Measurements from ENCODE around the gene FAM110A.

Gene FAM110A

DNA sequence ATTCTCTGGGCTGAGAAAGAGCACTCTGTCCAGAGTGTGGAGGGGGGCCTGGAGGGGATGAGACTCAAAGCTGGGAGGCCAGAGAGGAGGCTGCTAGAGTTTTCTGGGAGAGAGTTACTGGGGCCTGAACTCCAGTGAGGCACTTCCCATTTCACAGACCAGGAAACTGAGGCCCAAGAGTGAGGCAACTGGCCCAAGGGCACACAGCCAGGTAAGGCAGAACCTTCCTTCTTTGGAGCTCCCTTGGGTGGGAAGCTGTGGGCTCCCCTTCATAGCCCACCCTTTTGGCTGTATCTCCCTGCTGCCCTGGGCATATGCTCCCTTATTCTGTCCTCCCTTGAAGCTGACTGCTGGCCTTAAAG is 48.2 kb downstream of the FAM110A start:
- TF ChIP-seq, protein P1, sequence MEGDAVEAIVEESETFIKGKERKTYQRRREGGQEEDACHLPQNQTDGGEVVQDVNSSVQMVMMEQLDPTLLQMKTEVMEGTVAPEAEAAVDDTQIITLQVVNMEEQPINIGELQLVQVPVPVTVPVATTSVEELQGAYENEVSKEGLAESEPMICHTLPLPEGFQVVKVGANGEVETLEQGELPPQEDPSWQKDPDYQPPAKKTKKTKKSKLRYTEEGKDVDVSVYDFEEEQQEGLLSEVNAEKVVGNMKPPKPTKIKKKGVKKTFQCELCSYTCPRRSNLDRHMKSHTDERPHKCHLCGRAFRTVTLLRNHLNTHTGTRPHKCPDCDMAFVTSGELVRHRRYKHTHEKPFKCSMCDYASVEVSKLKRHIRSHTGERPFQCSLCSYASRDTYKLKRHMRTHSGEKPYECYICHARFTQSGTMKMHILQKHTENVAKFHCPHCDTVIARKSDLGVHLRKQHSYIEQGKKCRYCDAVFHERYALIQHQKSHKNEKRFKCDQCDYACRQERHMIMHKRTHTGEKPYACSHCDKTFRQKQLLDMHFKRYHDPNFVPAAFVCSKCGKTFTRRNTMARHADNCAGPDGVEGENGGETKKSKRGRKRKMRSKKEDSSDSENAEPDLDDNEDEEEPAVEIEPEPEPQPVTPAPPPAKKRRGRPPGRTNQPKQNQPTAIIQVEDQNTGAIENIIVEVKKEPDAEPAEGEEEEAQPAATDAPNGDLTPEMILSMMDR (IDR thresholded peaks at IDR 0.05; ENCODE audit: low read depth, low read length, missing control alignments), result no peak
- no peak overlapping the region for H3K4me3 ChIP-seq (ENCODE audit: low read depth, low read length)
- DNase-seq (ENCODE audit: low read depth), result no peak
- in situ Hi-C loops (cut with HindIII; ENCODE audit: low sequenced_read_pairs), result no loop called here

DNA sequence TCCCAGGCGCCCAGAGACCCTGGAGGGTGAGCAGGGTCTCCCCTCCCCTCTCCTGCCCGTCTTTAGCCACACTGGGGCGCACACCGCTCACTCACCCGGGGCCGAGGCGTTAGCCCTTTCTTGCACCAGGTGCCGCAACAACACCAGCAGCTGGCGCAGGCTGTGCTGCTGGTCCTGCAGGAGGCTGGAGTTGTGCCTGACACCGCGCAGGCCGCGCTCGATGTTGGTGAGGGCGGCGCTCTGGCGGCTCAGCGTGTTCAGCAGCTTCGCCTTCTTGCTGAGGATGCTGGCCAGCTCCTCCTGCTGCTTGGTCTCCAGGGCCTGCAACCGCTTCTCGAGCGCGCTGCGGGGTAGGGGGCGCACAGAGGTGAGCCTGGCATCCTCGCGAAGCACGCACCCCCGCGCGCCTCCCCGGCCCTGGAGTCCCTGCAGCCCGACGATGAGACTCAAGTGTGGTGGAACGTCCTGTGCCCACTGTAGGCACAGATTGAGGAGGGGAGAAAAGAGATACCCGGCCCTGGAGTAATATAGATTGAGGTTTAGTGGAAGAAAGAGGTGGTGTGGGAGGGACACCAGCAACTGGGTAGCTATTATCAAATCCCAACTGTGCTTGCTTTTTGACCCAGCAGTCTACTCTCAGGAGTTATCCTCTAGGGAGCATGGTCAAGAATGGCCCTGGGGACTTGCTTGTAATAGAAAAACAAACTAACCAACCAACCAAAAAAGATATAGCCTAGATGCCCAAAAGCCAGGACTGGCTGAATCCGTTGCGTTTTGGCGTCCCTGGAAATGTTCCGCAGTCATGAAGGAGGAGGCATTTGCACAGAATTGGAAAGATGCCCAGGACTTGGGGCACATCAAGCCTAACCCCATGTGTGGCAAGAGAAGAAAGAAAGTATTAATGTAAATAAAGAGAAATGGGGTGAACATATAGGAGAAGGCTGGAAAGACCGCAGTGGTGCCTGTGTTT is 51.8 kb downstream of the FAM110A start:
- TF ChIP-seq, protein P1 (IDR thresholded peaks at IDR 0.05; ENCODE audit: low read depth, low read length, missing control alignments), result no peak
- no peak for DNase-seq (ENCODE audit: low read depth)
- in situ Hi-C loops (cut with HindIII; ENCODE audit: low sequenced_read_pairs), result loop anchor here (5.0 kb wide), 1 partner anchor 102 kb away; no protein-coding TSS in a partner anchor
- H3K4me3 ChIP-seq (ENCODE audit: low read depth, low read length), result no peak overlapping the region

DNA sequence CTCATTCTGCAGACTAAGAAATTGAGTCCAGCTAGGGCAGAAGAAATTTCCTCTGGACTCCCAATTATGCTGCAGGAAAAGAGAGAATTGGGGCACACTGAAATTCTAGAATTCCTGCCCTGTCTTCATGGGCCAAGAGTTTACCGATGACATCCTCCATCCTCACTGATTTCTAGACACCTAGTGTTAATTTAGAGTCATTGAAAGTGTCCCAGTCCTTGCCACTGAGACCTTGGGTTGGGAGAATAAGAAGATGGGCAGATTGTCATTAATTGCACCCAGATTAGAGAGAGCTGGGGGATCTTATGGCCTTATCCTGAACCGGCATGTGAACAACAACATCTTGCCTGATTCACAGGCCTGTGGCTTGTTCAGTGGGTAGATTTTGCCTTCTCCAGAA is 53.6 kb downstream of the FAM110A start:
- no peak for DNase-seq (ENCODE audit: low read depth)
- no peak overlapping the region for H3K4me3 ChIP-seq (ENCODE audit: low read depth, low read length)
- in situ Hi-C loops (cut with HindIII; ENCODE audit: low sequenced_read_pairs), result loop anchor here (5.0 kb wide), 1 partner anchor 100 kb away; no protein-coding TSS in a partner anchor
- TF ChIP-seq, protein P1 (IDR thresholded peaks at IDR 0.05; ENCODE audit: low read depth, low read length, missing control alignments), result no peak

- in situ Hi-C loops (cut with HindIII; ENCODE audit: low sequenced_read_pairs), result loop anchor here (5.0 kb wide), 1 partner anchor 99 kb away; no protein-coding TSS in a partner anchor
- no peak for DNase-seq (ENCODE audit: low read depth)
- TF ChIP-seq, protein P1 (IDR thresholded peaks at IDR 0.05; ENCODE audit: low read depth, low read length, missing control alignments), result no peak
- H3K4me3 ChIP-seq (ENCODE audit: low read depth, low read length), result no peak overlapping the region
These were observed 54.5 kb downstream of the FAM110A start for GRCh38 chr20:888057-888456.

DNA sequence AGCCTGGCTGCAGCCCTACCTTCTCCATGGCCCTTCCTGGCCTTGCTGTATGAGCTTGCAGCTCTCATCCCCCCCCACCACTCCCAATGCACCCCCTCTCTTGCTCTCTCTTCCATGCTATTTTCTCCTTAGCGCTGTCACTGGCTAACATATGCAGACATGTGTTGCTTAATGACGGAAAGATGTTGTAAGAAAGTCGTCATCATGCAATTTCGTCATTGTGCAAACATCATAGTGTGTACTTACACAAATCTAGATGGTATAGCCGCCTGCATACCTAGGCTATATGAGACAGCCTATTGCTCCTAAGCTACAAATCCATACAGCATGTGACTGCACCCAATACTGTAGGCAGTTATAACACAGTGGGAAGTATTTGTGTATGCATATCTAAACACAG is 55.6 kb downstream of the FAM110A start:
- TF ChIP-seq, protein P1 (IDR thresholded peaks at IDR 0.05; ENCODE audit: low read depth, low read length, missing control alignments), result no peak
- in situ Hi-C loops (cut with HindIII; ENCODE audit: low sequenced_read_pairs), result loop anchor here (5.0 kb wide), 1 partner anchor 98 kb away; no protein-coding TSS in a partner anchor
- no peak for DNase-seq (ENCODE audit: low read depth)
- no peak overlapping the region for H3K4me3 ChIP-seq (ENCODE audit: low read depth, low read length)

DNA sequence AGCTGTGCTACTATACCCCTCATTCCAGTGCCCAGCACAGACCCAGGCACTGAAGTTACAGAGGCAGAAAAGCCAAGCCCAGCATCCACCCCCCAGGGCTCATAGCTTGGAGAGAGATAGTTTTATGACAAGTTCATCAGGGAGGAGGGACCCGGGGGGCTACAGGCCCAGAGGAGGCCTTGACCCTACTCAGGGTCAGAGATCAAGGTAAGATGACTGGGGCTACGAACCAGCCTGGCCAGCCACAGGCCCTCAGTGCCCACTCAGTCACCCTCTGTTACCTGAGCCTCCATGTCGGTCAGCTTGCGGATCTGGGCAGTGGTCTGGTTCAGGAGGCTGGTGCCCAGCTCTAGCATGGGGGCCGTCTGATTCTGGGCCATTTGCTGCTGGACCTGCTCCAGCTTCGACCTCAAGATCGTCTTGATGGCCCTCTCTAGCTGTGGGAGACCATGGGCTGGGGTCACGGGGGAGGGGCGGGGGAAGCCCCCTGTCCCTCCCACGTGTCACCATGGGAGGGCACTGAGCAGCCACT is 56.5 kb downstream of the FAM110A start:
- no peak for DNase-seq (ENCODE audit: low read depth)
- in situ Hi-C loops (cut with HindIII; ENCODE audit: low sequenced_read_pairs), result loop anchor here (5.0 kb wide), 2 partner anchors 57 to 97 kb away; no protein-coding TSS in a partner anchor
- no peak overlapping the region for H3K4me3 ChIP-seq (ENCODE audit: low read depth, low read length)
- TF ChIP-seq, protein P1 (IDR thresholded peaks at IDR 0.05; ENCODE audit: low read depth, low read length, missing control alignments), result no peak

Data from astrocyte of the cerebellum (primary cell).